ENCODE measurements around the gene GOSR2.
"Not testable (repeated sequence)": the region's sequence is repeated elsewhere in the genome, so short reads cannot be mapped to it uniquely, and the experiment has no call there.

The GOSR2 gene

DNA sequence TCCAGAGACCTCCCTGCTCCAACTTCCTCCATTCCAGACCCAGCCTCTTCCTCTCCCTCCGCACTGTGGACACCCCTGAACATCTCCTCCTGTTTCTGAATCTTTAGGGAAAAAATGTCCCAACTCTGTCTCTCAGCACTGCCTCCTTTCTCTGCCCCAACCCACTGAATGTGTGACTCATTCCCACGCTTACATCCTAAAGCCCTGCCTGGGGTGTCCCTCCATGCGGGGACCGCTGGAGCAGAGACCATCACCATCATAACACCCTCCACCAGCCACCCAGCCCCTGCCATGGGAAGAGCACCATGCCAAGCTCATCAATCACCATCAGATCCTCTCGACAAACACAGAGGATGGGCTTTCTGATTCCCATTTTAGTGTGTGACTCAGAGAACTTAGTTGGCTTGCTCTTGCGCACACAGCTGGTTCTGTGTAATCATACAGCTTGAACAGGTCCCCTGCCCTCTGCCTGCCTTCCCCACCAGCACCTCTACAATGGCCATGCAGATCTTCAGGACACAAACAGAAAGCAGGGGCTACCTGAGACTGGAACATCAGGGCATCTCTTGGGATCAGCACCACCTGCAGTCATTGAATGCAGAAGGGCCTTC lies 45.4 kb downstream of the GOSR2 start:
- DNase-seq = no peak

DNA sequence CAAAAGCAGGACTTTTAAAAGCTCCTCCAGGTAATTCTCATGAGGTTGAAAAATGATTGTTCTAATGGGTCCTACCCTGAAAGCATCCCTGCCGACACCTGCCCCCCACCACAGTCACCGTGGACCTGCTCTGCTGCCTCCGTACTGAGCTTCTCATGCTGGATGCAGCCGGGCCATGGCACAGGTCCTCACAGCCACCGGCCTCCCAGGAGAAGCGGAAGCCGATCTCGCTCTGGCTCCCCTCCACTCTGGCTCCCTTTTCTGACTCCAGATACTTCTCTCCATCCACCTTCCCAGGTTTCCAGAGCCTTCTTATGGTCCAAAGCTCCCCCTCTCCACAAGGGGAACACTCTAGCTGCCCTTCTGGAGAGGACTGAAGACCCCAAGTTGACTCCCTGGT lies 45.9 kb downstream of the GOSR2 start:
- no peak for DNase-seq

DNA sequence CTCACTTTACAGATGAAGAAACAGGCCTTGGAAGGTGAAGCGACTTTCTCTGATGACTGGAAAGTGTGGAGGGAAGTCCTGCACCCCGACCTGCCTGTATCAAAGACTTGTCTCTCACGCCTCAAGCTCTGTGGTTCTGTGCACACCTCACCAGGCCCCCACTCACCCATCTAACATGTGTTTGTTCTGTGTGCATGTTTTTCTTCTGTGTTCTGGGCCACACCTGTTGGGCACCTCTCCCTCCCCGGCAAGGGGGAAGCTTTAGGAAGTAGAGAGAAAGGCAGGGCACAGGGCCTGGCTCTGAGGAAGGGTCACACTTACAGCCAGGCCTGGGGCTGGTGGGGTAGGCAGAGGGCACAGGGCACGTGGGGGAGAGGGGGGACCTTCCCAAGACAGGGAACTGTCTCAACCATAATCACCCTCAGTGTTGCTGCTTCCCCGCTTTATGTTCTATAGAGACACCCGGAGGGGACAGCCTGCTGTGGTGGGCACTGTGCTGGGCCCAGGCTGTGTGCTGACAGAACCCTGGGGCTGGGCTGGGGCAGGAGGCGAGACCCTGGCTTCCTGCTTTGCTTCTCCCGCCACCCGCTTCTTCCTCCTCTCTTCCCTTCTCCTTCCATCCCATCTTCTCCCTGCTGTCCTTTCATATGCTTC lies 48.8 kb downstream of the GOSR2 start:
- DNase-seq = no peak

DNA sequence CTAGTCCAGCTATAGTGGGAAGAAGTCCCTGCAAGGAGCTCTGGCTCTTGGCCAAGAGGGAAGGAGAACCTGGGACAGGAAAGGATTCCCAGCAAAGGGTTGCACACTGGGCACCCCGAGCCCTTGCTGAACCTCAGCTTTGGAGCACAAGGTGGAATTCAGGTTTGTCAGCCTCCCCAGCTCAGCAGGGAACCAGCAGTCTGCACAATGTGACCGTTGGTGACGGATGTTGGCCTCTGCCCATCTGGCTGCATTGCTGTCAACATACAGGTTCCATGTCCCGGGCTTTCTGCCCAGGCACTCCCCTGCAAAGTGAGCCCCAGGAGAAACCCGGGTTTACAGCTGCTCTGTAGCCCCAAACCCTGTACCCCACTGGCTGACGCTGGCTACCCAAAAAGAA lies 49.4 kb downstream of the GOSR2 start:
- DNase-seq = no peak

DNA sequence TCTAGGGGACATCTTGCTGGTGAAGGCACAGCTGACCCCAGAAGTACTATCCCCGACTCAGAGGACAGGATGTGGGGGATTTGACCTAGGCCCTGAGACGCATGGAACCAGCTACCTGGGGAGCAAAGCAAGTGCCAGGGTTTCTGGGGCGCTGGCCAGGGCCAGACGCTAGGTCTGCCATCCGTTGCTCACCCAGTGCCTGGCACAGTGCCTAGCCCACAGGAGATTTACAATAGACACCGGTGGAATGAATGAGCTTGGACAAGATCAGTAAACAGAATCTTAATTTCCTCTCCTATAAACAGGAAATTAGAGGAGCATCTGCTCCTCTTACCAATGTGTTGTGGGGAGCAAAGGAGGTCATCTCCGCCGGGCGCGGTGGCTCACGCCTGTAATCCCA lies 51.1 kb downstream of the GOSR2 start:
- DNase-seq = no peak

DNA sequence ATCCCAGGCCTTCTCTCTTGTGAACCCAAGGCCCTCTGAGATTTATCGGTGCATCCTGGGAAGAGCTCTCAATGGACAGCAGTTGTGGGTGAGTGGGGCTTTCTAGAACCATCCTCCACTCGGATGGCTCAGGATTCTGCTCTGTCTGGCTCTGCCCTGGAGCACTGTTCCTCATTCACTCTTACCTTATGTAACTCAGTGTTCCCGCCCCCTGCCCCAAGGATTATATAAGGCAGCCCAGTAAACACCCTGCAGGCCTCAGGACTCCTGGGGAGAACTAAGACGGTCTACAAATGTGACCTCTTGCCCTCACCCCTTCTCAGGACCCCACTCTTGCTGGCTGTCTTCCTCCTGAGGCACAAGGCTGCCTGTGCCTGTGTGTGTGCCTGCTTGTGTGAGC lies 52.3 kb downstream of the GOSR2 start:
- no peak for DNase-seq

DNA sequence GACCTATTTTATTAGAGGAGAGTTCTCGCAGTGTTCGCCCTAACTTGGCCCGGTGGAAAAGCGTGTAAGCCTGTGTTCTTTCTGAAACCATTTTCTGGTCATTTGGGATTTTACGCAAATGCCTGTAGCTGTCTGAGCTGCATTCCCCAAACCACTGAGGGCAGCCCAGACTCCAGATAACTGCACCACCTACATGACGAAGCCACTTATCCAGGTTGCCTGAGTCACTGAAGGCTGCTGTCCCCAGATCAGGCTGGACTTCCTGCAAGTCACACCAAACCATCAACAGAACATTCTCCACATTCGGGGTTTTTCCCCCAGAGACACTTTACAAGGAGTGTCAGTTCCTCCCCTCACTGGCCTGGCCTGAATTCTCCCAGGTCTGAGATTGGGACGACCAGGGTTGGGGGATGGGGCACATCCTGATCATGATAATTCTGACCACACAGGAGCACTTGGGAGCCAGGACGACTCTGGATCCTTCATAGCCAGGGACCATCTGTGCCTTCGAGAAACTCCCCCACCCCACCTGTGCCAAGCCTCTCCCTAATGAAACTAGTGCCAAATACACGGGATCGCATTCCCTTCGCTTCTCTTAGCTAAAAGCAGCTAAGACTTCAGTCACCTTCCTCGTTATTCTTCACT lies 53.8 kb downstream of the GOSR2 start:
- DNase-seq = no peak

DNA sequence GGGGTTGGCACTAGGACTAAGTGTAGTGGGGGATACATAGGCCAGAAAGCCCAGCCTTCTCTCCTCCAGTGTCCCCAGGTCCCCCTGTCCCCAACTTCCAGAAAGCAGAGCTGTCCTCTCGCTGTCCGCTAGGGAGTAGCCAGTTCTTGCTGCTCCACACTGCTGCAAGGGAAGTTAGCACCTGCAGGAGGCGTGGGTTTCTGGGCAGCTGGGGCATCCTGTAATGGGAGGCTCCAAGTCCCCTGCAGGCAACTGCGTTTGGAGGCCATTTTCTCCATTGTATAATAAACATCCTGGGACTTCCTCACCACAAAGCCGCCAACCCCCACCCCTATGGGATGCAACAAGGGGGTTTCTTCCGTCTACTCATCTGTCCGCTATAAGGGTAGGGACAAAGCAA lies 54.4 kb downstream of the GOSR2 start:
- DNase-seq = no peak

DNA sequence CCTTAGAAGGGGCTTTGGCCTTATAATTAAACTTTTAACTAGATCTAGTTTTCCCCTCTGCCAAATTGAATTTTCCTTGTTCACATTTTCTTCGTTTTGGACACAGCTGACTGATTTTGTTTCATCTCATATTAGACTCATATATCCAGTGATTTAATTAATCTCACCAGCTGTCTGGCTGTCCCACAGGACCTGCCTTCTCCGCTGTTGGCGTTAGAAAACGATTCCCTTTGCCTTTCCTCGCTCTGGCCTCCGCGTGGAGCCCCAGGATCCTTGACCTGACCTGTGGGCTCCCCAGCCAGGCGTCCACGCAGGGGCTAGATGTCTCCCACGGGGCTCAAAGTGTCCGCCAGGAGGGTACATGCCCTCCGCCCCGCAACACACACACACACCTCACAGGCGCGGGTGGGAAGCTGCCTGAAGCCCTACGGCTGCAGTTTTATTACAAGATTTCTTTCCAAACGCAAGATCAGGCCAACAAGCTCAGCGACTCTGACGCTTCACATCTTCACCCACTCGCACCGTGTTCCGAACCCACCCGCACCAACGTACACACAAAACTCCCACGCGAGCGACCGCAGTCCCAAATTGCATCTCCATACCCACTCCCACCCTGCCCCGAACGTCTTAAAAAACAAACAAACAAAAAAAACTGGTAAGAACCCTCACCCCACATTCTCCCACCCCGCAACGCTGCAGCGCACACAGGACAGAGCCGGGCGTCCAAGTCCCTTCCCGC lies 55.0 kb downstream of the GOSR2 start:
- no peak for DNase-seq

DNA sequence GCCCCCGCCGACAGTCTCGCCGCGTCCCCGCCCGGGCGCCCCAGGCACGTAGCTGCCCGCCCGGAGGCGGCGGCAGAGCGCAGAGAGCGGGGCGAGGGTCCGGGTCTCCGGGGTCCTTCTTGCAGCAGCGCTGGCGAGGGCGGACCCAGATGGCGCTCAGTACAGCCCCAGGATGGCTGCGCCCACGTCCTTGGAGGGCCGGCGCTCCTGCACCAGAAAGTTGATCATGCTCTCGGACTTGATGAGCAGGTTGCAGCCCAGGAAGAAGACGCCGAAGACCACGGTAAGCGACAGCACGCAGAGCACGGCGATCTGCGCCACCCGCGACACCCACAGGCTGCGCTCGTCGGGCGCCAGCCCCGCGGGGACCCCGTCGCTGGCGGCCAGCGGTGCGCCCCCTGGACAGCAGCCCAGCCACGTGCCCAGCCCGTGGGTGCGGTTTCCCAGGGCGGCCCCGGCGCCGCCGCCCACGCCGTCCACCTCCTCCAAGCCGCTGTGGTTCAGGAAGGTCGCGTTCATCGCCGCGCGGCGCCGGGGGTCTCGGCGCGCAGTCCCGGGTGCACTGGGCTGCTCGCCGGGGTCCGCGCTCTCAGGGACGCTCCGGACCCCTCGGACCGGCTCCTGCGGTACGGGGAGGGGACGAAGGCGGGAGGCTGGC lies 55.7 kb downstream of the GOSR2 start:
- DNase-seq = no peak

DNA sequence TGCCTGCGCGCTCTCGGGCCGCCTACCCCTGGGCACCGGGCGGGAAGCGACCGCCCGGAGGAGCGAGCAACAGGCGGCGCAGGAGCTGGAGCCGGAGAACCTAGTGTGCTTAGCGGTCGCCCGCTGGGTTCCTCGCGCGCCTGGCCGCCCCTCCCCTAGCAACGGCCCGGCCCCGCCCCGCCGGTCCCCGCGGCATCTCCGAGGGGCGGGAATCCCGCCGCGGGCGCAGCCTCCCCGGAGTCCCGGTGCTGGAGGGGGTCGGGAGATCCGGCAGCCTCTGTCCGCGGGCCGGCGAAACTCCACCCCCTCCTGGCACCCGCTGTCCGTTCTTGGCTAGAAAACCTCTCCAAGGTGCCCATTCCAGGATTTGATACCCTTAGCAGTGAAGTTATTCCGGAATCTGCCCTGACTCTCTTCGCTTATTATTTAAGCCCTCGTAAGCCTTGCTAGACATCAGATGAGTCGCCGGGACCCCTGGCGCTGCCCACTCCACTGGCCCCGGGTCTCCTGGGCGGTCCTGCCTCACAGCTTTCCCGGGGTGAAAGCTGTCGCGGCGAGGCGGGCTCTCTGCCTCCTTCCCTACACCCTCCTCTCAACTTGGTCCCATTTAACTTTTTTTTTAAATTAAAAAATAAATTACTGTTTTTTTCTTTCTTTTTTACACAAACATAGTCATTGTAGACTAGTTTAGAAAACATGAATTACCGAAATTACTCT lies 56.3 kb downstream of the GOSR2 start, which contains the start of gene RPRML:
Gene RPRML, minus strand, starts transcription at position 107 of the 717 bp plus-strand sequence. CDS start 246 bp downstream, outside the sequence.
- no peak for DNase-seq

DNA sequence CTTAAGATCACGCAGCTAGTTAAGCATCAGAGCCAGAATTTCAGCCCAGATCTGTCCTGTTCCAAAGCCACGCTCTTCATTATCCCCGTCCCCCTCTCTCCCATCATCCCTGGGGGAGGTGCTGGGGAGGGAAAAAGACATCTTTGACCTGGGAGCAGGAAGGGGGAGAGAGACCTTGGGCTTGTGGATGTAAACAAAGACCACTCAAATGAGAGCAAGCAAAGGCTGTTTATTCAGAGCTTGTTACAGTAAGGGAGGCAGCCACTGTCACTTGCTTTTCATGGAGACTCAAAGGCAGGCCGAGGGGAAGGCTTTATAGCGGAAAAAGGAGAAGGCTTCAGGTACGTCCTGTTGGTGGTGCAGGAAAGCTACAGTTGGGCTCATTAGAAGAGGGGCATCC lies 59.6 kb downstream of the GOSR2 start:
- DNase-seq = no peak

DNA sequence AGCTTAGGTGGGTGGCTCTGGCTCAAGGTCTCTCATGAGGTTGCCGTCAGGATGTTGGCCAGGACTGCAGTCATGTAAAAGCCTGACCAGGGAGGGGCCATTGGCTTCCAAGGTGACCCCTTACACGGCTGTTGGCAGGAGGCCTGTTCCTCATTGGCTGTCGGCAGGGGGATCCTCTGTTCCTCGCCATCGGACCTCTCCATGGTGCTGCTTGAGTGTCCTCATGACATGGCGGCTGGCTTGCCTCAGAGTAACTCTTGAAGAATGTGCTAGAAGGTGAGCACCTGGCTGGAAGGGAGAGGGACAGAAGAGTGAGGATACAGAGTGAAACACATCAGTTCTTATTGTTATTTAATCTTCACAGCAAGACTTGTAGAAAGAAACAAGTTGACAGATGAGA lies 60.8 kb downstream of the GOSR2 start:
- DNase-seq = no peak

DNA sequence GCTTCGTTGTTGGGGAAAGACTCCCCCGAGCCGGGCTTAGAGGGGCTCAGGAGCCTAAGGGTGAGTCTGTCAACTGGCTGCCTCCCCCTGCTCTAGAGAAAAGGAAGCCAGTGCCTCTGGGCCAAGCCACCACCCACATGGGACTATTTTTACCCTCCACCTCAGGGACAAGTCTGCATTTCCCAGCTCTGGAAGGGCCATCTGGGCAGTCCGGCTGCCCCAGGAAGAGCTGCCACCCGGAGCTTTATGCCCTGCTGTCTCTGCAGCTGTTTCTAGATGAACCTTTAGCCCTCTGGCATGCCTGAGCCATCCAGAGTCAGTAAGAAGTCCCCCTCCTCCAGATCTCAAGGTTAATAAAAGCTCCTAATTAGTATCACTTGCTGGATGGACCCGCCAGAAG lies 61.4 kb downstream of the GOSR2 start:
- DNase-seq = no peak

DNA sequence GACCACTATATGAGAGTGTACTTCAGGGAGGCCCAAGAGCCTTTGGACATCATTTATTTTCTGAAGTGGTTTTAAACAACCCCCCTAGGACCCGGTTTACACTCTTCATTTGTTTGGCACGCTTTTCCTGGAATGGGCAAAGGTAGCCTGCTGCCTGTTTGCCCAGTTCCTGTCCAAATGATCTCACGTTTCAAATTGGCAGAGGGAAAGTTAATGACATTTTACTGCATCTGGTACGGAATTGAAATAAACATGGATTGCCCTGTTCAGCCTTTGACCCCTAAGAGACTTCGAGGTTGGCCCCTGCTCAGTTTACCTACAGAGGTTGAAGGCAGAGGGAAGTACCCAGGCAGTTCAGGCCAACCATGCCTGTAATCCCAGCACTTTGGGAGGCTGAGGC lies 61.9 kb downstream of the GOSR2 start:
- DNase-seq = no peak

DNA sequence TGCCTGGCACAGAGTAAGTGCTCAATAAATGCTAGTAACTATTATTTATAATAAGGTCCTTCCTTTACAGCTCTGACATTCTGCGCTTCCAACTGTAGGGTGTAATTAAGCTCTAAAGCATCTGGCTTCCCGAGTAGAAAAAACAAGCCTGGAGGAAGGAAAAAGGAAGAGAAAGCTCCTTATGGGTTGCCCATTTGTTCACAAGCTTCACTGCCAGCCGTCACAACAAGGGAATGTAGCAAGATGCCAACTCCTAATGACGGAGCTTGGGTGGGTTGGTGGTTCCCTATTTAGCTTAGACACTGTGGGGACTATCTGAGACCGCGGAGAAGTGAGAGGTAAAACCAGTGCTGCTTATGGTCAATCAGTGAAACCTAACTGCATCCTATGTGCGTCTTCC lies 63.4 kb downstream of the GOSR2 start:
- no peak for DNase-seq

DNA sequence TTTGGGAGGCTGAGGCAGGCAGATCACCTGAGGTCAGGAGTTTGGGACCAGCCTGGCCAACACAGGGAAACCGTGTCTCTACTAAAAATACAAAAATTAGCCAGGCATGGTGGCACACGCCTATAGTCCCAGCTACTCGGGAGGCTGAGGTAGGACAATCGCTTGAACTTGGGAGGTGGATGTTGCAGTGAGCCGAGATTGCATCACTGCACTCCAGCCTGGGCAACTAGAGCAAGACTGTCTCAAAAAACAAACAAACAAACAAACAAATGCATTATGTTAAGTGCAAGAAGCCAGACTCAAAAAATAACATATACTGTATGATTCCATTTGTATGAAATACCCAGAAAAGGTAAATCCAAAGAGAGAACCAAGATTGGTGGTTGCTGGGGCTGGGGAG lies 65.0 kb downstream of the GOSR2 start:
- DNase-seq = not testable (repeated sequence)

DNA sequence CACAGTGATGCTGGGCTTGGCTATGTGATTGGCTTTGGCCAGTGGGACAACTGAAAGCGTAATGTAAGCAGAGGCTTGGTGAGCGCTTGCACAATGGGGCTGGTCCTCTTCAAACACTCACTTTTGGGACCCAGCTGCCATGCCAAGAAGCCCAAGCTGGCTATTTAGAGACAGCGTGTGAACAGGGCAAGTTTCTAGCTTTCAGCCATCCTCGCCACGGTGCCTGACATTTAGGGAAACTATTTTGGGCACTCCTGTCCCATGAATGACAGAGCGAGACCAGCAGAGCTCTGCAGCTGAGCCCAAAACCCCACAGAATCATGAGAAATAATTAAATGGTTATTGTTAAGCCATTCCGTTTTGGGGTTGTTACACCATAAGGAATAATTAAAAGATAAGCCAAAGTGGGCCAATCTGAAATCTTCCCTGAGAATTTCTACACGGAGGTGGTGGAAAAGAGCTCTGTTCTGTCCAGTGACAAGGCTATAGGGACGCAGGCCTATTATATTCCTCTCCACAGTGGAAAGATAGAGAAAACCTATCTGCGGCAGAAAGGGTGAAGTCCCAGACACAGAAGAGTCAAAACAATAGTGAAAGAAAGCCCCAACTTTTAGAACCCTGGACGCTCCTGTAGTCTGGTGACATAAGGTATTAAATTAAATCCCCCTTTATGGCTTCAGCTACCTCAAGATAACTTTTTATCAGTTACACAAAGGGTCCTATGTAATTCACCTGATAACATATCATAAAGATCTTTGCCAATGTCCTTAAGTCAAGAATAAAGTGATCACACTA lies 66.9 kb downstream of the GOSR2 start:
- no peak for DNase-seq

DNA sequence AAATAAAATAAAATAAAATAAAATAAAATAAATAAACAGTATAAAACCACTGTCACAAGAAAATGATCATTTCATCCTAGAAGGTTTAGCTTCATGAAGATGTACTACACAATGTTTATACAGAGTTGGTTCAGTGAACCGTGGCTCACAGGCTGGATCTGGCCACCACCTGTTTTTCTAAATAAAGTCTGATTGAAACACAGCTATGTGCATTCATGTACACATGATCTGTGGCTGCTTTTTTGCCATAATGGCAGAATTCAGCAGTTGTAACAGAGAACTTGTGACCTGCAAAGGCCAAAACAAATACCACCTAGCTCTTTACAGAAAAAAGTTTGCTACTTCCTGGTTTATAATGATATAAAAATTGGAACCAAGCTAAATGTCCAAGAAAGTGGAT lies 68.7 kb downstream of the GOSR2 start:
- no peak for DNase-seq

Measured in CD4-positive, alpha-beta T cell treated with Interferon gamma for 1 hour (primary cell).